Measurements from ENCODE around the gene GRIP2. TPM values are rescaled to one million over a fixed set of nuclear protein-coding genes. Genes with fewer than 3 reads are reported as not detected.

Gene GRIP2
- total RNA-seq, 1 experiment from 2014 or later = 0.27 TPM

GRCh38 chr3:14508505-14508819 is 31.7 kb downstream of the GRIP2 start:
- DNase-seq (ENCODE audit: extremely low read depth, low read depth) = no peak

GRCh38 chr3:14507757-14508504 is 32.2 kb downstream of the GRIP2 start:
- no peak for DNase-seq (ENCODE audit: extremely low read depth, low read depth)

- DNase-seq (ENCODE audit: extremely low read depth, low read depth) = no peak
Measured at GRCh38 chr3:14507305-14507741, 32.8 kb downstream of the GRIP2 start.

- DNase-seq (ENCODE audit: extremely low read depth, low read depth) = no peak
Measured at GRCh38 chr3:14506626-14507304, 33.4 kb downstream of the GRIP2 start.

- DNase-seq (ENCODE audit: extremely low read depth, low read depth) = no peak
Measured at GRCh38 chr3:14505803-14506500, 34.2 kb downstream of the GRIP2 start.

- no peak for DNase-seq (ENCODE audit: extremely low read depth, low read depth)
Measured at GRCh38 chr3:14505001-14505802, 34.9 kb downstream of the GRIP2 start.

GRCh38 chr3:14503706-14504065 is 36.5 kb downstream of the GRIP2 start:
- DNase-seq (ENCODE audit: extremely low read depth, low read depth) = no peak

- no peak for DNase-seq (ENCODE audit: extremely low read depth, low read depth)
Measured at GRCh38 chr3:14503033-14503705, 37.0 kb downstream of the GRIP2 start.

- no peak for DNase-seq (ENCODE audit: extremely low read depth, low read depth)
Measured at GRCh38 chr3:14502472-14502871, 37.7 kb downstream of the GRIP2 start.

- no peak for DNase-seq (ENCODE audit: extremely low read depth, low read depth)
Measured at GRCh38 chr3:14497321-14497720, 42.8 kb downstream of the GRIP2 start.

- no peak for DNase-seq (ENCODE audit: extremely low read depth, low read depth)
Measured at GRCh38 chr3:14496351-14496750, 43.8 kb downstream of the GRIP2 start.

GRCh38 chr3:14494973-14495300 is 45.2 kb downstream of the GRIP2 start:
- no peak for DNase-seq (ENCODE audit: extremely low read depth, low read depth)

- DNase-seq (ENCODE audit: extremely low read depth, low read depth) = no peak
Measured at GRCh38 chr3:14494279-14494972, 45.7 kb downstream of the GRIP2 start.

- DNase-seq (ENCODE audit: extremely low read depth, low read depth) = no peak
Measured at GRCh38 chr3:14492948-14493881, 46.9 kb downstream of the GRIP2 start.

- DNase-seq (ENCODE audit: extremely low read depth, low read depth) = no peak
Measured at GRCh38 chr3:14491396-14492190, 48.5 kb downstream of the GRIP2 start.

- no peak for DNase-seq (ENCODE audit: extremely low read depth, low read depth)
Measured at GRCh38 chr3:14490831-14491230, 49.3 kb downstream of the GRIP2 start.

- DNase-seq (ENCODE audit: extremely low read depth, low read depth) = no peak
Measured at GRCh38 chr3:14490255-14490654, 49.9 kb downstream of the GRIP2 start.

GRCh38 chr3:14489641-14490040 is 50.5 kb downstream of the GRIP2 start:
- DNase-seq (ENCODE audit: extremely low read depth, low read depth) = no peak
